Sigmoid colon (tissue), 7 donors: Measurements from ENCODE around the gene AUTS2. TPM values are rescaled to one million over a fixed set of nuclear protein-coding genes. Genes with fewer than 3 reads are reported as not detected.

ENCODE experiments used
- DNase-seq: peaks from one replicate; pipeline ENCODE4 v3.0.0-alpha.2; 2019
- H3K27ac ChIP-seq, 4 donors: fragments of 200-600 bp; sonication (generic); one replicate each; pipeline ENCODE4 v1.5.1; 2016 to 2019; ENCODE audit warnings: mild to moderate bottlenecking in 1 of 4
- H3K27me3 ChIP-seq, 3 donors: fragments of 200-600 bp; sonication (generic); one replicate each; pipeline ENCODE4 v1.5.1; 2019; ENCODE audit warnings: mild to moderate bottlenecking in 1 of 3
- H3K36me3 ChIP-seq, 4 donors: fragments of 200-600 bp; sonication (generic); one replicate each; pipeline ENCODE4 v1.5.1; 2016 to 2019
- H3K4me1 ChIP-seq, 4 donors: fragments of 200-600 bp; sonication (generic); one replicate each; pipeline ENCODE4 v1.5.1; 2017 to 2019
- H3K4me3 ChIP-seq, 4 donors: fragments of 200-600 bp; sonication (generic); one replicate each; pipeline ENCODE4 v1.5.1; 2017 to 2019; ENCODE audit warnings: mild to moderate bottlenecking in 2 of 4, moderate library complexity in 1 of 4
- H3K9me3 ChIP-seq, 4 donors: fragments of 200-600 bp in 3 of 4; sonication (generic) in 3 of 4; one replicate each; pipeline versions ENCODE4 v1.5.1 to v1.6.1; 2013 to 2019
- EP300 ChIP-seq, 4 donors: sonication (generic); formaldehyde crosslinking; IDR thresholded peaks; one replicate each; pipeline ENCODE4 v1.6.1; 2017; ENCODE audit warnings: antibody characterized with exemption in 4 of 4
- POLR2A ChIP-seq, 2 donors: fragments of 450-650 bp; IDR thresholded peaks; one replicate each; pipeline ENCODE4 v1.6.1; 2016; ENCODE audit warnings: antibody characterized with exemption in 2 of 2, mild to moderate bottlenecking in 2 of 2, moderate library complexity in 2 of 2
- POLR2AphosphoS5 ChIP-seq, 4 donors: sonication (generic); formaldehyde crosslinking; IDR thresholded peaks; one replicate each; pipeline ENCODE4 v1.6.1; 2017; ENCODE audit warnings: antibody characterized with exemption in 4 of 4
- WGBS, 2 donors: extraction: QIAGEN DNeasy Blood & Tissue Kit; methylation state at CpG; one replicate each; pipeline ENCODE4 v1.1.7; 2013; 5-methylcytosine and 5-hydroxymethylcytosine counted together
- intact Hi-C: fragments of 100-400 bp; cut with DNase I; formaldehyde crosslinking; loops from one replicate; pipeline ENCODE4 v1.15.1; 2023
- polyA plus RNA-seq, 3 donors: library from polyadenylated mRNA; stranded (reverse); fragments of 200-250 nt; gene quantifications; one replicate each; pipeline ENCODE4 v1.2.3, GENCODE V29; 2013
- total RNA-seq, 4 donors: library from RNA; depleted of rRNA; stranded (reverse); fragments of >200 nt; gene quantifications; one replicate each; pipeline ENCODE4 v1.1.0, GENCODE V29; 2016
- TF ChIP-seq, protein P1 (sequence below), 4 experiments: fragments of 450-650 bp in 3 of 4; fragments of 200-600 bp in 1 of 4; IDR thresholded peaks; one replicate each; pipeline ENCODE4 v1.5.1; 2016 to 2019; ENCODE audit warnings: antibody characterized with exemption in 4 of 4, mild to moderate bottlenecking in 3 of 4, moderate library complexity in 2 of 4
- donor health status: healthy with polysubstance abuse.
- donor health status: Bipolar disorder and iron deficiency.
- donor health status: healthy.

AUTS2 gene
- total and polyA plus RNA-seq, 7 donors, result 3.6 to 55.7 (median 25.5) TPM

- Histone ChIP-seq H3K4me3 (no peak overlapping the region), H3K36me3 (no peaks in the 10 kb centered on the region), H3K27ac (no peak overlapping the region), H3K4me1 (peaks cover 0 to 6% (median 0%) of the 10 kb centered on the region in 4 donors), H3K9me3 (no peaks in the 10 kb centered on the region), H3K27me3 (no peaks in the 10 kb centered on the region)
- no peak for DNase-seq
- WGBS, 2 donors, result 93% methylated on average over 2 of the region's 2 CpGs
- intact Hi-C loops, result no loop called here
- TF ChIP-seq POLR2A (IDR thresholded peaks at IDR 0.05) (no peak), POLR2AphosphoS5 (IDR thresholded peaks at IDR 0.05) (no peak), EP300 (IDR thresholded peaks at IDR 0.05) (no peak)
- TF ChIP-seq, protein P1, sequence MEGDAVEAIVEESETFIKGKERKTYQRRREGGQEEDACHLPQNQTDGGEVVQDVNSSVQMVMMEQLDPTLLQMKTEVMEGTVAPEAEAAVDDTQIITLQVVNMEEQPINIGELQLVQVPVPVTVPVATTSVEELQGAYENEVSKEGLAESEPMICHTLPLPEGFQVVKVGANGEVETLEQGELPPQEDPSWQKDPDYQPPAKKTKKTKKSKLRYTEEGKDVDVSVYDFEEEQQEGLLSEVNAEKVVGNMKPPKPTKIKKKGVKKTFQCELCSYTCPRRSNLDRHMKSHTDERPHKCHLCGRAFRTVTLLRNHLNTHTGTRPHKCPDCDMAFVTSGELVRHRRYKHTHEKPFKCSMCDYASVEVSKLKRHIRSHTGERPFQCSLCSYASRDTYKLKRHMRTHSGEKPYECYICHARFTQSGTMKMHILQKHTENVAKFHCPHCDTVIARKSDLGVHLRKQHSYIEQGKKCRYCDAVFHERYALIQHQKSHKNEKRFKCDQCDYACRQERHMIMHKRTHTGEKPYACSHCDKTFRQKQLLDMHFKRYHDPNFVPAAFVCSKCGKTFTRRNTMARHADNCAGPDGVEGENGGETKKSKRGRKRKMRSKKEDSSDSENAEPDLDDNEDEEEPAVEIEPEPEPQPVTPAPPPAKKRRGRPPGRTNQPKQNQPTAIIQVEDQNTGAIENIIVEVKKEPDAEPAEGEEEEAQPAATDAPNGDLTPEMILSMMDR (IDR thresholded peaks at IDR 0.05), result no peak
Measured at GRCh38 chr7:70544016-70544415, 945.7 kb downstream of the AUTS2 start.

GRCh38 chr7:70545214-70545613 is 946.9 kb downstream of the AUTS2 start:
- Histone ChIP-seq H3K27me3 (no peaks in the 10 kb centered on the region), H3K9me3 (no peaks in the 10 kb centered on the region), H3K36me3 (no peaks in the 10 kb centered on the region), H3K4me3 (no peak overlapping the region), H3K4me1 (peaks cover 0 to 6% (median 0%) of the 10 kb centered on the region in 4 donors), H3K27ac (no peak overlapping the region)
- WGBS, 2 donors, result 82 to 95% methylated on average over 6 of the region's 6 CpGs
- no peak for DNase-seq
- TF ChIP-seq EP300 (IDR thresholded peaks at IDR 0.05) (no peak), POLR2A (IDR thresholded peaks at IDR 0.05) (no peak), POLR2AphosphoS5 (IDR thresholded peaks at IDR 0.05) (no peak)
- TF ChIP-seq, protein P1 (IDR thresholded peaks at IDR 0.05), result no peak
- intact Hi-C loops, result no loop called here

DNA sequence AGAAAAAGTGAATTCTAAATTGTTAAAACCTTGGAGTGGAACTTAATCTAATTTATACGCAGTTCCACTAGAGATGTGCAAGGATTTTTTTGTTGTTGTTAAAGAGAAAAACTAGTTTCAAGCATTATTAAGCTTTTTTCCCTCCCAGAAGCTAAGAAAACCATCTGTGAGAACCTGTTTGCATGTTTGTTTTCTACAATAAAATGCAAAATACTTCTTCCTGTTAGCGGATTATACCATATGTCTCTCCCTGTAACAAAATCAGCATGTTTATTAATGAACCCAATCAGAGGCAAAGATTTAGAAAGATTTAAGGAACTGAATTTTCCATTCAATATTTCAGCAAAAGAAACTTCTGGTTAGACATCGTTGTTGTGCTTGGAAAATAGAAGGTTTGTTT is 953.9 kb downstream of the AUTS2 start:
- no peak overlapping the region for H3K4me3 ChIP-seq
- H3K27ac ChIP-seq, result no peak overlapping the region
- H3K27me3 ChIP-seq, result no peaks in the 10 kb centered on the region
- no peak for DNase-seq
- WGBS, 2 donors, result 86% methylated on average over 3 of the region's 3 CpGs
- H3K36me3 ChIP-seq, result no peaks in the 10 kb centered on the region
- TF ChIP-seq POLR2AphosphoS5 (IDR thresholded peaks at IDR 0.05) (no peak), POLR2A (IDR thresholded peaks at IDR 0.05) (no peak), EP300 (IDR thresholded peaks at IDR 0.05) (no peak)
- TF ChIP-seq, protein P1 (IDR thresholded peaks at IDR 0.05), result no peak
- no peaks in the 10 kb centered on the region for H3K4me1 ChIP-seq
- H3K9me3 ChIP-seq, result no peaks in the 10 kb centered on the region
- intact Hi-C loops, result no loop called here

- H3K27me3 ChIP-seq, result no peaks in the 10 kb centered on the region
- intact Hi-C loops, result no loop called here
- H3K36me3 ChIP-seq, result no peaks in the 10 kb centered on the region
- H3K9me3 ChIP-seq, result no peaks in the 10 kb centered on the region
- no peak overlapping the region for H3K4me3 ChIP-seq
- no peak overlapping the region for H3K27ac ChIP-seq
- 76 to 93% methylated on average over 1 of the region's 1 CpG for WGBS, 2 donors
- H3K4me1 ChIP-seq, result no peaks in the 10 kb centered on the region
- DNase-seq, result no peak
- TF ChIP-seq EP300 (IDR thresholded peaks at IDR 0.05) (no peak), POLR2A (IDR thresholded peaks at IDR 0.05) (no peak), POLR2AphosphoS5 (IDR thresholded peaks at IDR 0.05) (no peak)
- TF ChIP-seq, protein P1 (IDR thresholded peaks at IDR 0.05), result no peak
Measured at GRCh38 chr7:70553364-70553763, 955.1 kb downstream of the AUTS2 start.

- intact Hi-C loops, result no loop called here
- Histone ChIP-seq H3K9me3 (no peaks in the 10 kb centered on the region), H3K36me3 (no peaks in the 10 kb centered on the region), H3K4me3 (no peak overlapping the region), H3K4me1 (no peaks in the 10 kb centered on the region), H3K27me3 (no peaks in the 10 kb centered on the region), H3K27ac (no peak overlapping the region)
- TF ChIP-seq POLR2AphosphoS5 (IDR thresholded peaks at IDR 0.05) (no peak), EP300 (IDR thresholded peaks at IDR 0.05) (no peak), POLR2A (IDR thresholded peaks at IDR 0.05) (no peak)
- TF ChIP-seq, protein P1 (IDR thresholded peaks at IDR 0.05), result no peak
- no peak for DNase-seq
- WGBS, 2 donors, result 94 to 95% methylated on average over 1 of the region's 1 CpG
Measured at GRCh38 chr7:70554646-70555045, 956.4 kb downstream of the AUTS2 start.
